GM19467 (cell line): ENCODE results near the gene CTNND2.
"Not testable (repeated sequence)": the region's sequence is repeated elsewhere in the genome, so short reads cannot be mapped to it uniquely, and the experiment has no call there.

ENCODE experiments used
- ATAC-seq: cut with Tn5 transposase; IDR thresholded peaks from one replicate; pipeline ENCODE4 v1.9.1; 2021; ENCODE audit warnings: mild to moderate bottlenecking, moderate library complexity; ENCODE audit not compliant: unreplicated experiment

Gene CTNND2

DNA sequence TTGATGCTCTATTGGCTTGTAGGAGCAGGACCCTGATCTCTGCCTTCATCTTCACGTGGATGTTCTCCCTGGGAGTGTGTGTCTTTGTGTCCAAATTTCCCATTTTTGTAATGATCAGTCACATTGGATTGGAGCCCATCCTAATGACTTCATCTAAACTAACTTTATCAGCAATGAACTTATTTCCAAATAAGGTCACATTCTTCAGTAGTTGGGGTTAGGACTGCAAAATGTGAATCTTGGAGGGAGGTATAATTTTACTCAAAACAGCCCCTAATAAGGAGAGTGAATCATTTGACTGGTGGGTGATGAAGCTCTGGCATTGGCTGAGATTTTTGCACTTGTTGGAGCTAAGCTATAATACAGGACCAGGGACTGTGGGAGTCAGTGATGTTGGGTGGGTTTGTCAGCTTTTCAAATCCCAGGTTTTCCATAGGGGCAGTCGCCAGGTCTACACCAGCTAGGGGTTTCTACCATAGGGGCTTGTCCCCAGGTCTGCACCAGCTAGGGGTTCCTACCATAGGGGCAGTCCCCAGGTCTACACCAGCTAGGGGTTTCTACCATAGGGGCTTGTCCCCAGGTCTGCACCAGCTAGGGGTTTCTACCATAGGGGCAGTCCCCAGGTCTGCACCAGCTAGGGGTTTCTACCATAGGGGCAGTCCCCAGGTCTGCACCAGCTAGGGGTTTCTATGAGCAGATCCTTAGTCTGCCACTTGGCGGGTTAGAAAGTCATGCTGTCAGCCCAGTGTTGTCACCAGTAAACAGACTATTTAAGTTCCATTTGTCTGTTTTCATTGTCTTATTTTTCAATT, 760.6 kb downstream of the CTNND2 start:
- peak; percentile 78 for ATAC-seq

GRCh38 chr5:11139217-11139865, 764.9 kb downstream of the CTNND2 start:
- no peak for ATAC-seq

DNA sequence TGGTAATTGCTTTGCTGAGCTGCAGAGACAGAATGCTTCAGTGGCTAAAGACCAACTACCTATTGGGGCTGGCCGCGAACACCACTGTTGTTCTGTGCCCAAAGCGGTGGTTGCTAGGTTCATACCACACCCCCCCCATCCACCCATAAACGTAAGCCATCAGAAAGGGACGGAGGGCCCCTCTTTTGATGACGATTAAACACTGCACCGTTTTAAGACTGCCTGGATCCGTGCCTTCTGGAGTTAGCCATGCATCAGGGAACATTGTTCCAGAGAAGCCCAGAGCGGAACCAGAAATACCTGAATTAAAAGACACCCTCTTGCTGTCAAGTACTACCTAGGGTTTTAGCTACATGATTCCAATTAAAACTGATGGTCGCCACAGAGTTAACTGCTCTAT, 774.1 kb downstream of the CTNND2 start:
- ATAC-seq = no peak

DNA sequence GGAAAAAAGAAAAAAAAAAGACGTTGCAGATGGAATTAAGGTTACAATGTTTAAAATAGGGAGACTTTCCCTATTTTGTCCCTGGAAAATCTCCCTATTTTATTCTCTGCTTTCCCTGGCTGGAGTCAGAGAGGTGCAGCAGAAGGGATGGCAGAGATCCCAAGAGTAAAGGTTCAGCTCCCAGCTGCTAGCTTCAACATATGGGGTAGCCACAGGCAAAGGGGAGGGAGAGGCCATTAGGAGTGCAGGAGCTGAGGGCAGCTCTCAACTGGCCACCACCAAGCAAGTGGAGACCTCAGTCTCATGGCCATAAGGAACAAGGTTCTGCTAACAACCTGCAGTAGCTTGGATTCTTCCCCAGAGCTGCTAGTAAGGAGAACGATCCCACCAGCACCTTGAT, 776.2 kb downstream of the CTNND2 start:
- no peak for ATAC-seq

- ATAC-seq = no peak
Observed at GRCh38 chr5:11126844-11127243, 777.4 kb downstream of the CTNND2 start.

GRCh38 chr5:11121885-11122284, 782.4 kb downstream of the CTNND2 start:
- no peak for ATAC-seq

DNA sequence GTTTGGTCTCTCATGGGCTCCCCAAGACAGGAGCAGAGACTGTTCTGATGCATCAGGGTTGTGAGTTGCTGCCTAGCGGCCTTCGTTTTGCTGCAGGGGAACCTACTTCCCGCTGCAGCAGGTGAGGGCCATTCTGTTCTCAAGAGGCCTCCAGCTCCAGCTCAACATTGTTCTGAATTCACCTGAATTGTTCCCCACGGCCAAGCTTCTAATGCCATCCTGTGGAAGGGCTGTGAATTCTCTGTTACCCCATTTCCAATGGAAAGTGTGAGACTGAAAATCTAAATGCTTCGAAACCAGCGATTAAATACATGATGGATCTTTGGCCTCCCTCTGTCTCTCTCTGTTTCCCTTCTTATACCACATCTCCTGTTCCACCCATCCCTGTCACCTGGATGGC, 794.1 kb downstream of the CTNND2 start:
- ATAC-seq = no peak

- ATAC-seq = no peak
Observed at GRCh38 chr5:11105696-11106095, 798.5 kb downstream of the CTNND2 start.

DNA sequence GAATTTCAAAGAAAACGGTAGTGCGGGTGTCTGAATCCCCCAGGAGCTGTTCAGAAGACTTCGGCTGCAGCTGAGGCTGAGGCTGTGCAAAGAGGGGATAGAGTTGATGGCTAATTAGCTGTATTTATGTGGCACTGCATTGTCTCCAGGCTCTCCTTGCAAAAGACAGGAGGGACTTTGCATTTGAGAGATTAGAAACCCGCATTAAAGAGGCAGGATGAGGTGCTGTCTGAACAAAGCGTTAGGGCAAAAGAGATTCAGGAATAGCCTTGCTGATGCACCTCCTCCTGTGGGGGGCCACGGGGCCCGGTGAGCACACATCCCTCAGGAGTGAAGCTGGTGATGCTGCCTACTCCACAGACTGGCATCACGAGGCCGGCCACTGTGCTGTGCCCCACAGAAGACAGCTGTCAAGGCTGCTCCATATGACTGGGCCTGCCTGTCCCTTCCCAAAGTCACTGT, 799.6 kb downstream of the CTNND2 start:
- ATAC-seq = no peak

DNA sequence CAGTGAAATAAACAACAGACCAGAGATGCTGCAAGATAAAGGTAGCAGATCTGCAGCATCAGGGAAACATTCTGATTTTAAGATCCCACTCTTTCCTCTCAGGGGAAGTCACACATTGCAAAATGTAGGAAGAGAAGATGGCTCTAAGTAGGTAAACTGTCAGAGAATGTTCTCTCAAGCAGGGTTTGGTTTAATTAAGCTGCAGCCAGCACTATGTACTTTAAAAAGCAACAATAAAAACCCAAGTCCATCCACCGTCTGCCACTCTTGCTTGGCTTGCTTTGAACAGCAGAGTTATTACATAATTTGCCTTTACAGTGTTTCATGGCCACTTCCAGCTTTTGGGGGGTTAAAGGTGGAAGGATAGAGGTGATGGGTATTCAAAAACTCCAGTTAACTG, 800.0 kb downstream of the CTNND2 start:
- ATAC-seq = no peak

DNA sequence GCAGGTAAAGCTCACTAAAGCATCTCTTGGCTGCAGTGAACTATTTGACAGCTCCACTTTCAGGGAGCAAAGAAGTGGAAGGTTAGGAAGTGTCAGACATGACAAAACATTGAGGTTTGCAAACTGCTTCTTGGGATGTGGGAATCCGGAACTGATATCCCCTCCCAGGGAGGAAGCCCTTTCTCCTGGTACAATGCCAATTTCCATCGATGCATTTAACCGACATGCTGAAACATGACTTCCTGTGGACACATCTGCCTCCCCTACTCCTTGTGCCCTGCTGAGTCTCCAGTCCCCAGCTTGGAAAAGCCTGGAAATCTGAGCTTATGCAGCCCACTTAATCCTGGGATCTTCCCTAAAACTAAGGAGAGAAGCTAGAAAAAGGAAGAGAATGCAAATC, 820.1 kb downstream of the CTNND2 start:
- ATAC-seq = no peak

DNA sequence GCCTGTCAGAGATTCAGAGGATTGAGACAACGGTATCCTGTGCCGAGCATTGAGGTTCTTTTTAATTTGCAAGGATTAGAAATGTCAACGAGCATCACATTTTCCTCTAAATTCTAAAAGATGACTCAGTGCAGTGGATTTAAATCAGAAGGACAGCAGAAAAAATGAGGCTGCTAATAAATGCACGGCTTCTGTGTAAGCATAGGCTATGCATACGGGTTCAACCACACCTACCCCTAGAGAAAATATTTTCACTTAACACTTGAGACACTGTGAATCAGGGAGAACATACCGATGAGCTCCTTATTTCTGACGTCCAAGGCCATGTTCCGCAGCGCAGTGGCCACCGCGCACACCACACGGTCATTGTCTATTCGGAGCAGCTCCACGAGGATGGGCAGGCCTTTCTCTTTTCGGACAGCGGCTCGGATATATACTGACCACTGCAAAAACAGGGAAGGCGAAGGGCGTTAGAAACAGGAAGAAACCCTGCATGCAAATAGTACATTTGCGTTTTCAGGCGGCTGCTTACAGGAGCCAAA, 821.8 kb downstream of the CTNND2 start:
- ATAC-seq = no peak

GRCh38 chr5:11076945-11077613, 827.2 kb downstream of the CTNND2 start:
- no peak for ATAC-seq

GRCh38 chr5:11075035-11075805, 829.0 kb downstream of the CTNND2 start:
- no peak for ATAC-seq

GRCh38 chr5:11072568-11072967, 831.7 kb downstream of the CTNND2 start:
- ATAC-seq = no peak

GRCh38 chr5:11072076-11072475, 832.2 kb downstream of the CTNND2 start:
- no peak for ATAC-seq

DNA sequence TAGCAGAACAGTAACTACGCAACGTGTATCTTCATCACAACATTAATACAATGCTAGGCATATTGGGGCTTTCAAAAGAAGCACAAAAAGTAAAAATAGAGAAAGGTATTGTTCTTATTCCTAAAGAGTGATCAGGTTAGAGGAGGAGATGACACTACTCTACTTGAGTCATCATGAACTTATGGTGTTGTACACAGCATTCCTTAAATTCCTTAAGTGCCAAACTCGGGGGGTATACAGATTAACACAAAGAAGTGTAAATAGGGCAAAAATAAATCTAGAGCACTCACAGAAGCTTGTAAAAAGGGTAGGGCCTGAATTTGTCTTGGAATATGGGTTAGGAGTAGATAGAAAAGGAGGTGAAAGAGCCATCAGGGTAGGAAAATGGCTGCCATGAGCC, 835.2 kb downstream of the CTNND2 start:
- ATAC-seq = no peak

DNA sequence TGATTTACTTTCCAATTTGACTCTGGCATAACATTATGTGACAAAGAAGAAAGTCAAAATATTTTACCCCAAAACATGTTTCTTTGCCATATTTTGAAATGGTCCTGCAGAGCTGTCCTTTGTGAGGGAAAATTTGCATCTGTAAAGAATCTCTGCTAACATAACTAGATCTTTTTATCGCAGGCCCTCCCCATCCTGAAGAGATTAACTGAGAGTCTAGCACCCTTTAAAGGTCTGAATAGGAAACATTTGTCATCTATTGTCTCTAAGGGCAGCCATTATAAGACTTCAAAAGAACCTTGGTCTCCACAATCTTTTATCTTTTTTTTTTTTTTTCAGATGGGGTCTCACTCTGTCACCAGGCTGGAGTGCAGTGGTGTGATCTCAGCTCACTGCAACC, 838.5 kb downstream of the CTNND2 start:
- ATAC-seq = not testable (repeated sequence)

DNA sequence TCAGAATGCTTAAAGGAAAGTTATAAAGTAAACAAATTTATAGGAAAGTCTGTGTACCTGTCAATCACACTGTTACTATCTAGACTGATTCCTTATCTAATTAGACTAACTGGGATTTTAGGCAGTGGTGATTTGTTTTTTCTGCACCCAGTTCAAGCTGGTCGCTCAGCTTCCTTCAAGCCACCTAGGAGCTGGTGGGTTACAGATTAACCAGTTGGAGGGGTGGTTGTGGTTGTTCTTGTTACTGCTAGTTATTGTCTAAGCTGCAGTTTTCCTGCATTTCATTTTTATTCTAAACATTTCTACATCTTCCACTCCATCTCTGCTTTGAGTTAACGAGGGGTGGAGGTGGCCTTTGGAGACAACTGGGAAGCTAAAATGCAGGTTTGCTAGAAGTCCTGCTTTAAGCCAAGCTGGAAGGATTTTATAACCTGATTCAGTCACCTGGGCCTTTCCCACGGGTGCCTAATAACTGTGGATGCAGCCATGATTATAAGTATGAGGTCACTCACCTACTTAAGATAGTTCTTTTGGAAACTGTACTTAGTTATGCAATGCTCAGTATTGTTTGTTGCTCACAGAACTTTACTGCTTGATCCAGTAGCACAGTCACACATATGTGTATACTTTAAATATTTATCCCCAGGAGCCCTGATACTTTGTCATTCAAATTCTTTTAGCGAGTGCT, 839.3 kb downstream of the CTNND2 start:
- no peak for ATAC-seq

- ATAC-seq = no peak
Observed at GRCh38 chr5:11062397-11062796, 841.8 kb downstream of the CTNND2 start.
